HG03571 (cell line): ENCODE measurements around the gene BEGAIN.

Source experiments
- ATAC-seq: cut with Tn5 transposase; IDR thresholded peaks from one replicate; pipeline ENCODE4 v1.9.1; 2021; ENCODE audit not compliant: unreplicated experiment

The BEGAIN gene

DNA sequence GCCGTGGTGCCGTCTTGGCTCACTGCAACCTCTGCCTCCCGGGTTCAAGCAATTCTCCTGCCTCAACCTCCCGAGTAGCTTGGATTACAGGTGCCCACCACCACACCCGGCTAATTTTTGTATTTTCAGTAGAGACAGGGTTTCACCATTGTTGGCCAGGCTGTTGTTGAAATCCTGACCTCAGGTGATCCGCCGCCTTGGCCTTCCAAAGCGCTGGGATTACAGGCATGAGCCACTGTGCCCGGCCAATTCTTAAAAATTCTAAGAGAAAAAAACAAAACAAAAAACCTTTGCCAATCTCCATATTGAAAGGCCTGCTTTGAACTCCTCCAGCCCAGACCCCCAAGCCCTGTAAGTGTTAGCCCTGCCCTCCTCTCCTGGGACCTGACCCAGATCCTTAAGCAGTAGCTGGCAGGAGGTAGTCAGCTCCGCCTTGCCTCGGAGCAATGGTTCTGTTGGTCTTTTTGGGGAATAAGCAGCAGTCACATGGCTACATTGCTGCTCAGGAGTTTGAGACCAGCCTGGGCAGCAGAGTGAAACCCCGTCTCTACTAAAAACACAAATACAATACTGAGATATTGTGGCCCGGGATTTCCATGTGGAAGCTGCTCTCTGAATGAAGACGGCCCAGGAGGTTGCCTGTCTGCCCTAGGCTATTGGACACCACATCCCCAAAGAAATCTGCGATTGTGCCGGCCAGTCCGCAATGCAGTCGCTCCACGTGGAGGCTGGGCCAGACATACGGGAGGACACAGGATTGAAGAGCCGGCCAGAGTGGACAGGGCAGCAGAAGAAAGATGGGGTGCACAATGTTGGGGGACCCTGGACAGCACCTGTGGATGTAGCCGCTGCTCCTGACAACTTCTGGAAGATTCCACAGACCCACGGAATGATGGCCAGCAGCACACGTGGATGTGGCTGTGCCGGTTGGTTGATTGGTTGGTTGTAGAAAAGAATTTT lies 28.8 kb upstream of the BEGAIN start:
- ATAC-seq, result no peak

DNA sequence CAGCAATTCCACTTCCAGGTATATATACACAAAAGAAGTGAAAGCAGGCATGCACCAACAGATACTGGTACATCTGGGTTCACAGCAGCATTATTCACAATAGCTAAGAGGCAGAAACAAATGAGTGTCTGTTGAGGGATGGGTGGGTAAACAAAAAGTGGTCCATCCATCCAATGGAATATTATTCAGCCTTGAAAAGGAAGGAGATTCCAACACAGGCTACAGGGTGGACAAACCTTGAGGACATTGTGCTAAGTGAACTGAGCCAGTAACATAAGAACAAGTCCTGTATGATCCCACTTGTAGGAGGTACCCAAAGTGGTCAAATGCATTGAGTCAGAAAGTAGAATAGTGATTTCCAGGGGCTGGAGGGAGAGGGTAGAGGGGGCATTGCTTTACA lies 27.6 kb upstream of the BEGAIN start:
- no peak for ATAC-seq

DNA sequence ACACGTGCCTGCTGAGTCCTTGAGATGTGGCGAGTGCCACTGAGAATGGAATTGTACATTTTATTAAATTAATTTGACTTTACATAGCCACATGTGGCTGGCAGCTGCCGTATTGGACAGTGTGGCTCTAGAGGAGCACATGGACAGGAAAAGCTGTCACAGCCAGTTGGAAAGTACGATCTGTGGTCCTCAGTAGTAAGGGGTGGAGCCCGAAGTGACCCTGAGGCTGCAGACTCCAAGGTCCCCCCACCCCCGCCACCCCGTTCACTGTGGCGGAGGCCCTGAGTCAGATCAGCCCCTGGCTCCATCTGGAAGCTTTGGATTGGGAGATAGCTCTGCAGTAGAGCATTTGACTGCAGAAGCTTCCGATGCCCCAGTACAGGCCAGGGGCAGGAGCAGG lies 25.8 kb upstream of the BEGAIN start:
- ATAC-seq, result no peak

DNA sequence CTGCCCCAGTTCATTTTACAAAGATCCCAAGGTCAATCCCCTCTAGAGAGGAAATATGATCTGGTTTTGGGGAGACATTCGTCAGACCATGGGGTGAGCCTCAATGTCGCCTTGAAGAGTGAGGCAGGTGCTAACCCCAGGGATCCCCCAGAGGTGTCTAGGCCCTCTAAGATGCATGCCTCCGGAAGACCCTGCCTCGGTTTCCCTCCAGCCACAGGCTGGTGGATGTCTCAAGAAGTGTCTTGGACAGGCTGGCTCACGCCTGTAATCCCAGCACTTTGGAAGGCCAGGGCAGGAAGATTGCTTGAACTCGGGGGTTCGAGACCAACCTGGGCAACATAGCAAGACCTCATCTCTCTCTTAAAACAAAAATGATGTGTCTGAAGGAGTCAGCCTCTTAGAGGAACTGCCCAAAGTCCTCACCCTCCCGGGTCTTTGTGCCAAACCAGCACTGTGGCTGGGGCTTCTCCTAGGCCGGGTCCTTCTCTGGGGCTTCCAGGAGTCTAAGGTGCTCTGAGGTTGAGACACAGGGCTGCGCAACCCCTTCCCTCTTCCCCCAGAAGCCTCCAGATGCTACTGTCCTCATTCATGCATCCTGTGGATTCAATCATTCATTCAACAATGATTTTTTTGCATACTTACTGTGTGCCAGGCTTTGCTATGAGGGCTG lies 24.7 kb upstream of the BEGAIN start:
- no peak for ATAC-seq

DNA sequence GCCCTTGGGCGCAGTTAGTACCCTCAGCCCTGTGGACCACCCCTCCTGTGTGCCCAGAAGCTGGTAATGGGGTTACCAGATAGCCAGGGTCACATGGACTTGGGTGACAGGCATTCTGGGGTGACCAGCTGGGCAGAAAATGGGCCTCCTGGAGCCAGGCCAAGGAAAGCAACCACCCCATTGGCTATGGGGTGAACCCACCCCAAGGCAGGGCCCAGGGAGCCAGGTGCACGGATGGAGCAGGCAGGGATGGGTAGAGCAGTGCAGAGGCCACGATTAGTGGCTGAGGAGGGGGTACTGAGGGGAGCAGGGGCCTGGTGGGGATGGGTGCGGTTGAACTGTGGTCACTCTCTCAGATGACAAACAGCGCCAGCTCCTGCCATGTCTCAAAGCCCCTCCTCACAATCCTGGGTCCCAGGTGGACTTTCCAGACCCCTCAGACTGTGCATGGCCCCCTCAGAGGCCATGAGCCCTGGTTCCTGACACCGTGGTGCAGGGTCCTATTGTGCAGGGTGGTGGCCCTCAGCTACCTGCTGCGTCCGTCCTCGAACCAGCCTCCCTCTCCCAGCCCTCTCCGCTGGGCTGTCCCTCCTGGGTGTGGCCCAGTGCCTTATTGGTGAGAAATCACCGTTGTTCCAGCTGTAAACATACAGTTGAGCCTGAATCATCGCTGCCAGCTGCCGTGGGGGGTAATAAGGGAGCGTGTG lies 23.4 kb upstream of the BEGAIN start:
- no peak for ATAC-seq

DNA sequence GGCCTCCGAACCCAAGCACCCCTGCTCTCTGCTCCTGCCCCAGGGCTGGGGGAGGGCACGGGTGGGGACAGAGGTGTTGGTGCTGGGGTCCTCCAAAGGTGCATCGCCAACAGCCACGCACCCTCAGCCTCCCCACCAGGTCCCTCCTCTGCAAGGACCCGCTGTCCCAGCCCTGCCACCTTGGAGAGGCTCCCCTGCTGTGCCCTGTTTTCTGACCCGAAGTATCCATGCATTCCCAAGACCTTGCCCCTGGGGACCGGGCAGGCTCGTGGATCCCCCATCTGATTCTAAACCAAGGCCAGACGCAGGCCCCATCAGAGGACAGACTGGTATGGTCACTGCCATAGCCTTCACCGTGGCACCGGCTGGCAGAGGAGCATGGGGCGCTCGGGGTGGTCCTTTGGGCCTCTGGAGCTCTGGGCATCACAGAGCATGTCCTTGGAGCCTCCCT lies 22.7 kb upstream of the BEGAIN start:
- ATAC-seq, result no peak

DNA sequence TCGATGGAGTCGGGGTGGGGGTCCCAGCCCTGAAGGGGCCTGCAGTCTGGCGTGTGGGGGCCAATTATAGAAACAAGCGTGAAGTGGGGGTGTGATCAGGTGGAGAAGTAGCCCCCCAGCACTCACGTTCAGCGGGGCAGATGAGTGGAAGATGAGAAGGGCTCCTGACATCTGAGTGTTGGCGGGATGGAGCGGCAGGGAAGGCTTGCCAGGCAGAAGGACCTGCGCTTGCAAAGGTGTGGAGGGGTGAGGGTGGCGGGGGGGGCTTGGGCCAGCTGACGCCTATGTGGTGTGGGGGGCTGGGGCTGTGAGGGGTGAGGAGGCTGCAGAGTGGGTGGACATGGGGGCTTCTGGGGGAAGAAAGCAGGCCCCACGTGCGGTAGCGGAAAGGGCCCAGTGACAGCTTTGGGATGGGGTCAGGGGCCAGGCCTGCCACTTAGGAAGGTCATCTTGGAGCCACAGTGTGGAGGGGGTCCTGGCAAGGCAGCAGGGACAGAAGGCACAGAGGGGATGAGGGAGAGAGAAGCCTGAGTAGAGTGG lies 22.2 kb upstream of the BEGAIN start:
- no peak for ATAC-seq

DNA sequence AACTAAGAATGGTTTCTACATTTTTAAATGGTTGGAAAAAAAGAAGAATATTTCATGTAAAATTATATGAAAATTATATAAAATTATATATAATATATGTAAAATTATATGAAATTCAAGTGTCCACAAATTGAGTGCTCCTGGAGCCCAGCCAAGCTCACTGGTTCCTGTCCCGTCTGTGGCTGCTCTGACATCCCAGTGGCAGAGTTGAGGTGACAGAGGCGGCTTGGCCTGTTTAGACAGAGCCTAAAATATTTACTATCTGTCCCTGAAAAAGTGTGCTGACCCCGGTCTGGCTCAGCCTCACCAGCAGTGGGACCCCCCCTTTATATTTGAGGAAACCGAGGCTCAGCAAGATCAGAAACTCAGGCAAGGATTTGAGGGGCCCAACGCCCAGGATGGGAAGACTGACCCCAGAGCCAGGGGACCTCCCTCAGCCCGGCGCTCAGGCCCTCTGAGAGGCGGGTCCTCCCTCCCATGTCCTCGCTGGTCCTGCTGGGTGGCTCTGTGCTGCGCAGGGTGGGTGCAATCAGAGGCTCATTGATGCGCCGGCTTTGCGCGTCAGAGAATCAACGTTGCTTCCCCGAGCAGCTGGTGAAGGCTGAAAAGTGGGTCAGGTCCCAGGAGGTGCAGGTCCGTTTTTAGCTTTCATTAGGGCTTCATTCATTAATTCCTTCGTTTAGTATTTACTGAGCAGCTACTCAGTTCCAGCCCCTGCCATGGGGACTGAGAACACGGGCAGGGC lies 21.5 kb upstream of the BEGAIN start:
- no peak for ATAC-seq

DNA sequence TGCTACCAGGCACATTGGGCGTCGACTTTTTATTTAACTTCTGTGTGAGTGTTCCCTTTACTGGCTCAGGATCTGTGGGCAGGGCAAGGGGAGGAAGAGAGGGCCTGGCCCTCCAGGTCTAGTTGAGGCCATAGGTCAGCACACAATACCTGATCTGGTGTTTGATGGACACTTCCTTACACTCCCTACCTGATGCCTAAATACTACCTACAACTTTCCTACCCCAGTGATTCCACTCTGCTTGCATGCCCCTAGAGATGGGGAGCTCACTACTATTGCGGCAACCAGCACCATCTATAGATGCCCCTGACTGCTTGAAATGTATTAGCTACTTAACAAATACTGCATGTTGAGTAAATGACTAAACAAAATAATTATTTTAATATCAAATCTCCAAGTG lies 20.8 kb upstream of the BEGAIN start:
- ATAC-seq, result no peak

DNA sequence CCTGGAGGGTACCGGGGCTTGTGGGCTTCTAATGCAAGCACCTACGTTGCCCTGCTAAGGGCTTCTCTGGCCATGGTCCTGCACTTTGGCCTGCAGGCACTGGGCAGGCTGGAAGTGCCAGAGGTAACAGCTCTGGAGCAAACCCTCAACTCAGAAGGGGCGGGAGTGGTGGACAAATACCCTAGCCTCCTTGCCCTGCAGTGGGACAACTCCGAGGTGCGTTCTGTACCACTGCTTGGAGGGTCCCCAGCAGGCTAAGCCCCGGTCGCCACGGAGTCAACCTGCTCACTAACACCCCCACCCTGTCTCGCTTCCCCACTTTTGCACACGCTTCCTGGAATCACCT lies 20.4 kb upstream of the BEGAIN start:
- no peak for ATAC-seq

DNA sequence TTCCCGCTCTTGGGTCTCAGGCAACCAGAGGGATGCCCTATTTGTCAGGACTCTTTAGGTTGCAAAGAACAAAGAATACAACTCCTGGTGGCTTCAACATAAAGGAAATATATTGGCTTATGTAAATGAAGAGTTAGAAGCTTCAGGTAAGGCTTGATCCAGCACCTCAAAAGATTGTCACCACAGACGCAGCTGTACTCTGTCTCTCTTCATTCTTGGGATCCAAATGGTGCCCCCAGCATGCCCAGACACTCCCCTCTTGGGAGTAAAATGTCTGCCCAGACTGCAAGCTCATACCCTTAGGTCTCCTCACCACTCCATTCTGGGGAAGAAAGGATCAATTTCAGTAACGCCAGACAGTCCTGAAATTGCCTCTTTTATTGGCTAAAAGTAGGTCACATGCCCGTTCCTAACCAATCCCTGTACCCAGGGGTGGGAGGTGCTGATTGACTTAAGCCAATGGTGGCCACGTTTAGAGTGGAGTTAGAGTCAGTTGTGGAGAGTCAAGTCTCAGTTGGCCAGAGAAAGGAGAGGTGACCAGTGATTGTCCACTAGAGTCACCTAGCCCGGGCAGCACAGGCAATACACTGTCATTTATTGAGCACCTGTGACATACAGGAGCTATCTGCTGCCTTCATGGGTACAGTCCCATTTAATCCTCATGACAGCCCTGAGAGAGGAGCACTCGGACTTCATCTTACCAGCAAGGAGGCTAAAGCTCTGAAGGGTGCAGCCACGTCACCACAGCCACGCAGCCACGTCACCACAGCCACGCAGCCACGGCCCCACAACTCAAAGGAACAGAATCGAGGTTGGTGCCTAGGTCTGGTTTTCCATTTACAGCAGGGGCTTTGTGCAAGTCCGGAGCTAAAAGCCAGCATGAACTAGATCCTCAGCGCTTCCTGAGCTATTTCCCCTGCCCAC lies 19.7 kb upstream of the BEGAIN start:
- no peak for ATAC-seq

DNA sequence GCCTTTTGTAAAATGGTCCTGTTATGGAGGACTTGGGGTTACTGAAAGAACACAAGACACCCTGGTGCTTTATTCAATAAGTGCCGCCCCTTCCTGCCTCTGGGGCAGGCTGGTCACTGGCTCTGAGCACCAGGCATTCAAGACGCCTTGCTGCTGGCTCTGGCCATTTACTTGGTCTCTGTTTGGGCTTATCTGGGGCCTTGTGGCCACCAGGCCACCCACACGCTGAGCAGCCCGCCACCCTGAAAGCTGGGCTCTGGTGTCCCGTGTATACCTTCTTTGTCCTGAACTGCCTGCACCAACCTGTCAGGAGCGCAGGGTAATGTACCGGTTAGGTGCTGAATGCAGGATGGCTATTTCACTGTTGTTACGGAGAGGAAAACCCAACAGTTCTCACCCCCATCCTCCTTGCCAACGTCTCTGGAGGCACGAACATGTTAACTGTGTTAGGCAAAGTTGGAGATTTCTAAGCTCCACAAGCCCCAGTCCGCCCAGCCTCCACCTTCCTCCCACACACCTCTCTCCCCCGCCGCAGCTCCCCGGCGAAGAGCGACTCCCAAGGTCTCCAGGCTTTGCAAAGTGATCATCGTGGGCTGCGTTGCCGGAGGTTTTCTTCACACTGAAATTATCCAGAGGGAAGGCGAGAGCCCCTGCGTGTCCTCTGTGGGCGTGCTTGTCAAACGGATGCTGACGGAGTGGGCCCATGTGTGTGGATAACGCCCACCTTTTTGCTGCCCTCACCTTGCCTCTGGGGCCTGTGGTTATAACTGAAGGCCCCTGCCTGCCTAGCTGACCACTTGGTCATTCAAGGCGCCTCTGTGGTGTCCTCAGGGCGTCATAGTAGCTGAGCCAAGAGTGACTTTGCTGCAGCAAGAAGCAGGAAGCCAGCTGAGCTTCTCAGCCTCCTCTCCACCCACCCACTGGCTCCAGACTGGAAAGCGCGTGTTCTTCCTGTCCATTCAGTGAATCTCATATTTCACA lies 18.8 kb upstream of the BEGAIN start:
- ATAC-seq, result no peak

DNA sequence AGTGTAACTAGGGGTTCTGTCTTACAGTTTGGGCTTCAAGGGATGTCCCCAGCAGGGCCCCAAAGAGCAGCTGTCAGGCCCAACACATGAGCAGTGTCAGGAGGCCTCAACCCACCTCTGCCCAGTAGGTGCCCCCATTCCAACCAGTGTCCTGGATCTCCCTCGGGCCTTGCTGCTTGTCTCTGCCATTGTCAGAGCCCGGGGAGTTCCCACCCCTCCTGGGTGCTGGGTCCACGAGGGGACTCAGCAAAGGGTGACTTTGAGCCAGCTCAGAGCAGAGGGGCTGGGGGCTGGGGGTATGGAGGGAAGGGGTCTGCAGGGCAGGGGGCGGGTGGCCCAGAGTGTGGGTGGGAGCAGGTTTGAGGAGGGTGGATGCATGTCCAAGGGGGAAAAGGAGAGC lies 18.0 kb upstream of the BEGAIN start:
- no peak for ATAC-seq

DNA sequence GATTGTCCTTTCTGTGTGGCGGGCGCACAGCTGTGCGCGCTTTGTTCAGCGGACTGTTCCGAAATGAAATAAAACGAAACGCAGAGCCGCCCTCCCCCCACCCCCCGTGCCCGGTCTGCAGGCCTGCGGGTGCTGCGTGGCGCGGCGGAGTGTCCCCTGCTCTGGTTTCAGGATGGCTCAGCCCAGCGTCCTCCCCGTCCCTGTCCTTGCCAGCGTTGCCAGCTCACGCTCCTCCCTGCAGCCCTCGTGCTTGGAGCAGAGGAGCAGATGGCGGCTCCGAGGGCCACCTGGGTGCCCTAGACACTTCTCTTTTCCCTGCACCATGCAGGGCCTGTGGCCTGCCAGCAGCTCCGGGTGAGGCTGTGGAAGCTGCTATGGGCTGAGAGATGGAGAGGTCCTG lies 17.5 kb upstream of the BEGAIN start:
- ATAC-seq, result no peak

DNA sequence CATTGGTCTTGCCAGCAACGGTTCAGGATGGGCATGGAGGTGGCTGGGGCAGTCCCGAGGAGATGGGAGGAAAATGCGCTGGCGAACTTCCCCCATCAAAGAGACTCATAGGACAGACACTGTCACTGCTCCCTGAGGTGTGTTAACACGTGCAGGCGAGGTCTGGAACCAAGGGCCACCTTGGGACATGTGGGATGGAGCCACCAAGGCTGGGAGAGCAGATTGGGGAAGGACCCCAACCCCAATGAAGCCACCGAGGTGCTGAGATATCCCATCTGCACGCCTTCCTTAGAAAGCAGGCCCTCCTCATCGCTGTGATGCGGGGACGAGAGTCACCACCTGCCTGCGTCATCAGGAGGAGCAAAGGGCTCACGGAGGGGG lies 16.9 kb upstream of the BEGAIN start:
- ATAC-seq, result no peak

DNA sequence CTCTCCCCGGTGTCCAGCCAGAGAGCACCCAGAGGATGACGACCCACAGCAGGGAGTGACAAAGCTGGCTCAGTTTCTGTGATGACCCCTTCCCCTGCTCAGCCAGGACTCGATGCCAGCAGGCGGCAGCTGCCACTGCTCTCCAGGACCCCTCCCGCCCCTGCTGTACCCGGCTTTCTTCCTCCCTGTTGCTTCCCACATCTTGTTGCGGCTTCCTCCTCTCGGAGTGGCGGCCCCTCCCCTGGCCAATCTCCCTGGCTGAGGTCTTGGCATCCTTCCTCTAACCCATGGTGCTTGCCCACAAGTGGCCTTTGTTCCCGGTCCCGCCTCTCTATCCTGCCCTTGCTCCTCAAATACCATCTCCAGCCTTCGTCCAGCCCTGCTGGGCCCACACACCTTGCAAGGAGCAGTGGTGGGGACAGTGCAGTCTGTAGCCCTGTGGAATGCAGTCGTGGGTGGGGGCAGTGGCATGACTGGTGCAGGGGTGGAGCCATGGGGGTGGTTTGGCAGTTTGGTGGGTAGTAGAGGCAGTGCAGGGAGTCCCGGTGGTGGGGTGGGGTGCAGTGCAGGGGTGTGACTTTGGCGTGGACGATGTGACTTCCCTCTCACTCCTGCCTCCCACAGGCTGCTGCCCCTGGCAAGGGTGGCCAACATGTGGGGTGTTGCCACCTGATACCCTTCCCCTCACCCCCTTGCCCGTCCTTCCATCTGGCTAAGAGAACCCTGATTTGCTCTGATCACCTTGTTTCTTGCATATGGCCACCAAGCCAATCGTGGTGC lies 16.3 kb upstream of the BEGAIN start:
- ATAC-seq, result no peak

DNA sequence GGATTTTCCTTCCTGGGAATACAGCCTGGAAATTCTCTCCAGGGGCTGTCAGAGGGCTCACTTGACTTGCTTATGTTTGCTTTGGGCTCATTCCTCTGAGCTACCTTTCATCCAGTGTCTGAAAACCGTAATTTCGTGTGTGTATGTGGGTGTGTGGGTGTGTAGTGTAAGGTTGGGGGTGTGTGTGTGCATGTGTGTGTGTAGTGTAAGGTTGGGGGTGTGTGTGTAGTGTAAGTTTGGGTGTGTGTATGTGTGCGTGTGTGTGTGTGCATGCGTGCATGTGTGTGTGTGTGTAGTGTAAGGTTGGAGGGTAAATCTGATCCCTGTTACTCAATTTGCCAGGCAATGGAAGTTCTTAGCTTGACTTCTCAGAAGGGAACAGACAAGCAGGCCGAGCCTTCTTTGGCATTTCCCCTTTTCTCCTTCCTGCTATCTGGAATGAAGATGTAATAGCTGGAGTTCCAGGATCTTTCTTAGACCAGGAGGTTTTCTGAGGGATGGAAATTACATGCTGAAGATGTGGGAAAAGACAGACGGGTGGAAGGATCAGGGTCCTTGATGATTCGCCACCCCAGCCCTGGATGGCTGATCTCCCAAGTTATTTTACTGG lies 15.5 kb upstream of the BEGAIN start:
- ATAC-seq, result no peak
